Measurements from ENCODE around the gene DICER1. TPM values are rescaled to one million over a fixed set of nuclear protein-coding genes. Genes with fewer than 3 reads are reported as not detected.
A peak's percentile ranks its signal among the peaks of the same experiment; 100 is the strongest.

The DICER1 gene
- total and polyA plus RNA-seq, 8 donors = 5.7 to 37.8 (median 24.6) TPM

DNA sequence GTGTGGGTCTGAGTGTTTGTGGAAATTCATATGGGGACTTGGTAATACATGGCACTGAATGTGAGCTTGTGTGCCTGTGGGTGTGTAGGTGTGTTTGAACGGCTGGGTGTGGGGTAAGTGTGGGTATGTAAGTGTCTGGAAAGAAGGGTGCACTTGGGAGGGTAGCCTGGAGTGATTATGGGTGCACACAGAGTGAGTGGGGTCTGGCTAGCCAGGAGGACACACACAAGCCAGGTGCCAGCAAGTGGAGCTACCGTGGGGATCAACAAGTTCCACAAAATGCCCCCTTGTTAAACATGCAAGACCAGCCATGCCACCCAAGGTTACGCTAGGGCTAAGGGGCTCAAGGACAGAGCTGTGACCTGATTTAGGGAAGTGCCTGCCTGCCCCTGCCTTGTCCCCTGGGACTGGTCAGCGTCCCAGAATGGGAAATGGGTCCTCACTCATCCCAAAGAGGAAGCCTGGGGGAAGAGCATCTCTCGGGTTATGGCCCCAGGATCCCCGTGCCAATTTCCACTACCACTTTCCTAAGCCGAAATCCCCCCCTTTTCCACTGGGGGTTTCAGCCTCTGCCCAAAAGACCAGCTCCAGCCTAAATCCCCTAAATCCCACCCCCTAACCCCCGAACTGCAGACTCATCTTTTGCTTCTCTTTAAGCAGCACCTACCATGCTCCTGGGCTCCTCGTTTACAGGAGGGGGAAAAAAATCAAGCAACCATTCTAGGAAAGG lies 118.6 kb downstream of the DICER1 start:
- 65 to 72% methylated on average over 9 of the region's 9 CpGs for WGBS, 2 donors
- H3K9me3 ChIP-seq = no peaks in the 10 kb centered on the region
- no peaks in the 10 kb centered on the region for H3K27me3 ChIP-seq
- no peaks in the 10 kb centered on the region for H3K36me3 ChIP-seq
- no peak overlapping the region for H3K27ac ChIP-seq
- TF ChIP-seq, protein P1, sequence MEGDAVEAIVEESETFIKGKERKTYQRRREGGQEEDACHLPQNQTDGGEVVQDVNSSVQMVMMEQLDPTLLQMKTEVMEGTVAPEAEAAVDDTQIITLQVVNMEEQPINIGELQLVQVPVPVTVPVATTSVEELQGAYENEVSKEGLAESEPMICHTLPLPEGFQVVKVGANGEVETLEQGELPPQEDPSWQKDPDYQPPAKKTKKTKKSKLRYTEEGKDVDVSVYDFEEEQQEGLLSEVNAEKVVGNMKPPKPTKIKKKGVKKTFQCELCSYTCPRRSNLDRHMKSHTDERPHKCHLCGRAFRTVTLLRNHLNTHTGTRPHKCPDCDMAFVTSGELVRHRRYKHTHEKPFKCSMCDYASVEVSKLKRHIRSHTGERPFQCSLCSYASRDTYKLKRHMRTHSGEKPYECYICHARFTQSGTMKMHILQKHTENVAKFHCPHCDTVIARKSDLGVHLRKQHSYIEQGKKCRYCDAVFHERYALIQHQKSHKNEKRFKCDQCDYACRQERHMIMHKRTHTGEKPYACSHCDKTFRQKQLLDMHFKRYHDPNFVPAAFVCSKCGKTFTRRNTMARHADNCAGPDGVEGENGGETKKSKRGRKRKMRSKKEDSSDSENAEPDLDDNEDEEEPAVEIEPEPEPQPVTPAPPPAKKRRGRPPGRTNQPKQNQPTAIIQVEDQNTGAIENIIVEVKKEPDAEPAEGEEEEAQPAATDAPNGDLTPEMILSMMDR (IDR thresholded peaks at IDR 0.05) = no peak
- H3K4me3 ChIP-seq = no peak overlapping the region
- FAIRE-seq = no peak
- H3K4me1 ChIP-seq = no peaks in the 10 kb centered on the region
- DNase-seq = peak in 1 of 6 donors; percentile 9
- ATAC-seq = no peak
- intact Hi-C loops (cut with DNase I) = no loop called here

DNA sequence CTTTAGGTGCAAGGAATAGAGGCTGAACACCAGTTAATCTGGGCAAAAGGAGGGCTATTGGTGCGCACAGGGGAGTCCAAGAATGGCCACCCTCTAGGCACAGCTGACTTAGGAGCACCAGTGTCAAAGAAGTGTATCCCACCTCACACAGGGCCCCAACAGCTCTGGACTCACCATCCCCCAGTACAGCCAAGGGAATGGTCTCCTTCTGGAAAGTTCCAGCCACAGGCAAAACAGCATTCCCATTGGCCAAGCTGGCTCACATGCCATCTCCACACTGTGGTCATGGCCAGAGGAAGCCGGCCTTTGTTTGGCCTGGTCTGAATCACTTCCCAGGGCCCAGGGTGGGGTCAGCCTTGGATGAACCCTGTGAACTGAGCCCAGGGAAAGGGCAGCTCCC lies 120.1 kb downstream of the DICER1 start:
- ATAC-seq (no peak), DNase-seq (peak in 1 of 6 donors; percentile 10), FAIRE-seq (no peak)
- Histone ChIP-seq H3K36me3 (no peaks in the 10 kb centered on the region), H3K27ac (no peak overlapping the region), H3K4me3 (no peak overlapping the region), H3K4me1 (no peaks in the 10 kb centered on the region), H3K27me3 (no peaks in the 10 kb centered on the region), H3K9me3 (no peaks in the 10 kb centered on the region)
- 97 to 98% methylated on average over 2 of the region's 2 CpGs for WGBS, 2 donors
- intact Hi-C loops (cut with DNase I) = no loop called here
- TF ChIP-seq, protein P1 (IDR thresholded peaks at IDR 0.05) = no peak

Small RNAs within 50 kb of the gene (microRNA-seq; reads per million reads assigned to microRNA genes)
- gene MIR3173 = 2.4 to 3.5 reads per million in 2 donors

Other genes starting within 250 kb of the DICER1 start
- 10 to 100 TPM; 50.0 to 78.1 (median 68.2) TPM for gene CLMN, start 162.4 kb upstream of the DICER1 start, total RNA-seq
- 10 to 100 TPM; 17.4 to 21.3 TPM for gene CLMN, start 162.4 kb upstream of the DICER1 start, polyA plus RNA-seq